MCF 10A (cell line): ENCODE data around the gene CCDC60. TPM values are rescaled to one million over a fixed set of nuclear protein-coding genes. Genes with fewer than 3 reads are reported as not detected.

Experiments used
- BruUV-seq: library from RNA; stranded (reverse); fragments of 400-500 nt; replicated peaks from 2 replicates; lab custom pipeline; 2021; lab: Mats Ljungman, UMichigan
- CTCF ChIA-PET: fragments of 300-600 bp; sonication (Branson Sonifier 250); formaldehyde crosslinking; extraction: SDS; loops from one replicate; lab custom pipeline; 2021; ENCODE audit warnings: antibody characterized with exemption, inconsistent platforms; lab: Yijun Ruan, JAX
- POLR2A ChIA-PET: fragments of 300-600, 350-650 bp; sonication (Branson Sonifier 250); formaldehyde crosslinking; extraction: SDS; loops from one replicate; lab custom pipeline; 2020; ENCODE audit warnings: antibody characterized with exemption, inconsistent platforms; lab: Yijun Ruan, JAX
- DNase-seq: peaks from one replicate; pipeline ENCODE4 v3.0.0-alpha.2; 2018; ENCODE audit not compliant: unreplicated experiment
- H3K27ac Mint-ChIP-seq: one replicate; pipeline ENCODE4 v1.8.0; 2022; ENCODE audit warnings: mild to moderate bottlenecking, low read depth, mixed read lengths; ENCODE audit not compliant: unreplicated experiment
- H3K27me3 Mint-ChIP-seq: one replicate; pipeline ENCODE4 v1.8.0; 2022; ENCODE audit warnings: mixed read lengths; ENCODE audit not compliant: insufficient read depth, unreplicated experiment
- H3K36me3 Mint-ChIP-seq: one replicate; pipeline ENCODE4 v1.8.0; 2022; ENCODE audit warnings: mild to moderate bottlenecking, moderate library complexity, mixed read lengths; ENCODE audit not compliant: insufficient read depth, unreplicated experiment
- H3K4me1 Mint-ChIP-seq: one replicate; pipeline ENCODE4 v1.8.0; 2022; ENCODE audit warnings: mixed read lengths; ENCODE audit not compliant: insufficient read depth, unreplicated experiment
- H3K4me3 Mint-ChIP-seq: one replicate; pipeline ENCODE4 v1.8.0; 2022; ENCODE audit warnings: mild to moderate bottlenecking, moderate library complexity, mixed read lengths; ENCODE audit not compliant: unreplicated experiment
- H3K9me3 Mint-ChIP-seq: one replicate; pipeline ENCODE4 v1.8.0; 2022; ENCODE audit warnings: mixed read lengths; ENCODE audit not compliant: unreplicated experiment
- intact Hi-C: fragments of 100-400 bp; cut with micrococcal nuclease; formaldehyde crosslinking; loops from 2 replicates; pipeline ENCODE4 v1.14.1; 2022
- total RNA-seq: library from RNA; stranded (reverse); gene quantifications from 2 replicates; pipeline ENCODE4 v1.2.3, GENCODE V29; 2022
- TF ChIP-seq, protein P1 (sequence below): fragments of 200-600 bp; IDR thresholded peaks from one replicate; pipeline ENCODE4 v1.8.0; 2022; ENCODE audit warnings: antibody characterized with exemption, mild to moderate bottlenecking; ENCODE audit not compliant: unreplicated experiment

The CCDC60 gene
- total RNA-seq, 1 experiment from 2014 or later: not detected

DNA sequence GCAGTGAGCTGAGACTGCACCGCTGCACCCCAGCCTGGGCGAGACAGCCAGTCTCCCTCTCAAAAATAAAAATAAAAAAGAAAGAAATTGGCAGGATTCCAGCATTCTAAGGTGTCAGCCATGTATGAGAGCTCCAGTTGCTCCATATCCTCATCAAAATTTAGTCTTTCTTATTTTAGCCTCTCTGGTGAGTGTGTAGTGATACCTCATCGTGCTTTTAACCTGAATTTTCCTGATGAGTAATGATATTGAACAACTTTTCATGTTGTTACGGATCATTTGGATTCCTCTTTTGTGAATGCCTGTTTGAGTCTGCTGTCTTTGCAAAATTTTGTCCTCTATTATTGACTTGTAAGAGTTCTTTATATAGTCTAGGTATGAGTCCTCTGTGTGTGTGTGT lies 28.5 kb downstream of the CCDC60 start:
- Mint-ChIP-seq H3K27ac (no peak overlapping the region), H3K4me3 (no peak overlapping the region), H3K27me3 (no peaks in the 10 kb centered on the region), H3K9me3 (peaks cover 30% of the 10 kb centered on the region), H3K4me1 (no peaks in the 10 kb centered on the region), H3K36me3 (no peaks in the 10 kb centered on the region)
- no TSS peak for BruUV-seq
- intact Hi-C loops: no loop called here
- DNase-seq: no peak
- ChIA-PET POLR2A (interaction anchor here (0.7 kb wide), 1 partner anchor 181 kb away, joined by 3 read pairs; no protein-coding TSS in a partner anchor), CTCF (interaction anchor here (0.7 to 1.2 kb wide), 2 partner anchors 25 to 59 kb away, joined by 4 read pairs; no protein-coding TSS in a partner anchor)
- TF ChIP-seq, protein P1, sequence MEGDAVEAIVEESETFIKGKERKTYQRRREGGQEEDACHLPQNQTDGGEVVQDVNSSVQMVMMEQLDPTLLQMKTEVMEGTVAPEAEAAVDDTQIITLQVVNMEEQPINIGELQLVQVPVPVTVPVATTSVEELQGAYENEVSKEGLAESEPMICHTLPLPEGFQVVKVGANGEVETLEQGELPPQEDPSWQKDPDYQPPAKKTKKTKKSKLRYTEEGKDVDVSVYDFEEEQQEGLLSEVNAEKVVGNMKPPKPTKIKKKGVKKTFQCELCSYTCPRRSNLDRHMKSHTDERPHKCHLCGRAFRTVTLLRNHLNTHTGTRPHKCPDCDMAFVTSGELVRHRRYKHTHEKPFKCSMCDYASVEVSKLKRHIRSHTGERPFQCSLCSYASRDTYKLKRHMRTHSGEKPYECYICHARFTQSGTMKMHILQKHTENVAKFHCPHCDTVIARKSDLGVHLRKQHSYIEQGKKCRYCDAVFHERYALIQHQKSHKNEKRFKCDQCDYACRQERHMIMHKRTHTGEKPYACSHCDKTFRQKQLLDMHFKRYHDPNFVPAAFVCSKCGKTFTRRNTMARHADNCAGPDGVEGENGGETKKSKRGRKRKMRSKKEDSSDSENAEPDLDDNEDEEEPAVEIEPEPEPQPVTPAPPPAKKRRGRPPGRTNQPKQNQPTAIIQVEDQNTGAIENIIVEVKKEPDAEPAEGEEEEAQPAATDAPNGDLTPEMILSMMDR: no peak

DNA sequence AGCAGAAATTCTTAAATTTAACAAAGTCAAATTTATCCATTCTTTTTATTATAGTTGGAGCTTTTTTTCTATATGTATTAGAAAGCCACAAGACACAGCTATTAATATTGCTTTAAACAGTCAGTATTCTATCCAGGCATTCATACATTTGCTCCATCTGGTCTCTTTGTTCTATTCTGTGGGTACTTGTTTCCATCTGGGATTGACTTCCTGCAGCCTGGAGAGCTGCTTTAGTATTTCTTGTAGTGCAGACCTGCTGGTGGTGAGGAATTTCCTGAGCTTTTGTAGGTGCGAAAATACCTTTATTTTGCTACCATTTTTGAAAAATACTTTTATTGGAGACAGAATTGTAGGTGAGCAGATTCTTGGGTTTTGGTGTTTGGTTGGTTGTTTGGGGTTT lies 29.0 kb downstream of the CCDC60 start:
- H3K4me1 Mint-ChIP-seq: no peaks in the 10 kb centered on the region
- no peak overlapping the region for H3K27ac Mint-ChIP-seq
- TF ChIP-seq, protein P1: no peak
- H3K9me3 Mint-ChIP-seq: peaks cover 30% of the 10 kb centered on the region
- no peak overlapping the region for H3K4me3 Mint-ChIP-seq
- ChIA-PET CTCF (interaction anchor here (0.5 to 1.2 kb wide), 2 partner anchors 25 to 36 kb away, joined by 4 read pairs; no protein-coding TSS in a partner anchor), POLR2A (interaction anchor here (0.7 kb wide), 1 partner anchor 182 kb away, joined by 3 read pairs; no protein-coding TSS in a partner anchor)
- no peaks in the 10 kb centered on the region for H3K27me3 Mint-ChIP-seq
- no TSS peak for BruUV-seq
- DNase-seq: no peak
- H3K36me3 Mint-ChIP-seq: no peaks in the 10 kb centered on the region
- intact Hi-C loops: no loop called here

DNA sequence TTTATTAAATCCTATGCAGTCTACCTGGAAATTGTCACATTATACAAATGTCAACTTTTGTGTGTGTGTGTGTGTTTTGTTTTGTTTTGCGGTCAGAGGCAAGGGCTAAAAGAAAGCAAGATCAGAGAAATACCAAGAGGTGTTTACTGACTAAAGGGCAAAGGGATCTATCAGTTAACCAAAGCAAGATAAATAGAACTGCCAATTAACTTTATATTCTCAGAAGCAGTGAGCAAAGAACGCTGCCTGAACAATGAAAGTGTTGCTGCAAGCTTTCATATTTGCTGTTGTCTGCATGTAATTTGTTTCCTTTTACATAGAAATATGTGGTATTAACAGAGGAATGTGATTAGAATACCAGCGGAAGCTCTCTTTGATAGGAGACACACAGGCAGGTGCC lies 30.9 kb downstream of the CCDC60 start:
- DNase-seq: no peak
- Mint-ChIP-seq H3K27ac (no peak overlapping the region), H3K36me3 (no peaks in the 10 kb centered on the region), H3K4me3 (no peak overlapping the region), H3K27me3 (no peaks in the 10 kb centered on the region), H3K4me1 (no peaks in the 10 kb centered on the region), H3K9me3 (peaks cover 33% of the 10 kb centered on the region)
- TF ChIP-seq, protein P1: no peak
- ChIA-PET POLR2A (no interaction called here), CTCF (no interaction called here)
- intact Hi-C loops: no loop called here
- BruUV-seq: no TSS peak

DNA sequence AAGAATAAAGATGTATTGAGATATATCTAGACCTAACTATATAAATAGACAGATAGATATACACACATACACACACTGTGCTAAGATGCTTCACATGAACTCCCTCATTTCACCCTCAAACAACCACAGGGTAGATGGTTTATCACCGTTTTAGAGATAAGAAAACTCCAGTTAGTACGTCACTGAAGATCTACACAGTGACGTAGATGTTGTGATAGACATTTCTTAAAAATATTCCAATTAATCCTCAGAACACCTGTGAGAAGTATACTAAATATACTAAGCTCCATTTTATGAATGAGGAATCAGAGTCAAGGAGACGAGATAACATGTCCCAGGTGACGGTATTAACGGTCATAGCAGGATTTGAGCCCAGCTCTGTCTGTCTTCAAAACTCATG lies 31.5 kb downstream of the CCDC60 start:
- peaks cover 35% of the 10 kb centered on the region for H3K9me3 Mint-ChIP-seq
- no peak overlapping the region for H3K4me3 Mint-ChIP-seq
- no TSS peak for BruUV-seq
- H3K27ac Mint-ChIP-seq: no peak overlapping the region
- ChIA-PET POLR2A (no interaction called here), CTCF (no interaction called here)
- no peaks in the 10 kb centered on the region for H3K36me3 Mint-ChIP-seq
- TF ChIP-seq, protein P1: no peak
- intact Hi-C loops: no loop called here
- H3K27me3 Mint-ChIP-seq: no peaks in the 10 kb centered on the region
- no peaks in the 10 kb centered on the region for H3K4me1 Mint-ChIP-seq
- no peak for DNase-seq
